Stimulated activated CD4-positive, alpha-beta T cell treated with anti-CD3 and anti-CD28 coated beads, Interleukin-12 subunit alpha, Interleukin-12 subunit beta, amount 100 ng/mL, for 24 hours (primary cell): Measurements from ENCODE around the gene HAUS8.
A peak's percentile ranks its signal among the peaks of the same experiment; 100 is the strongest.
"Not testable (repeated sequence)": the region's sequence is repeated elsewhere in the genome, so short reads cannot be mapped to it uniquely, and the experiment has no call there.

Source experiments
- DNase-seq, 2 experiments: peaks; one replicate each; pipeline ENCODE4 v3.0.0-alpha.2; 2020; ENCODE audit warnings: low read depth in 2 of 2

The HAUS8 gene

GRCh38 chr19:17075035-17075863 lies at the start of gene HAUS8, which contains the start of gene MYO9B:
HAUS8 (minus strand) TSS chr19:17075452; CDS start chr19:17075422, 30 bp downstream.
MYO9B (plus strand) TSS chr19:17075777; CDS start chr19:17101718, 25,941 bp downstream.
- peak; percentile 99 to 100 for DNase-seq

DNA sequence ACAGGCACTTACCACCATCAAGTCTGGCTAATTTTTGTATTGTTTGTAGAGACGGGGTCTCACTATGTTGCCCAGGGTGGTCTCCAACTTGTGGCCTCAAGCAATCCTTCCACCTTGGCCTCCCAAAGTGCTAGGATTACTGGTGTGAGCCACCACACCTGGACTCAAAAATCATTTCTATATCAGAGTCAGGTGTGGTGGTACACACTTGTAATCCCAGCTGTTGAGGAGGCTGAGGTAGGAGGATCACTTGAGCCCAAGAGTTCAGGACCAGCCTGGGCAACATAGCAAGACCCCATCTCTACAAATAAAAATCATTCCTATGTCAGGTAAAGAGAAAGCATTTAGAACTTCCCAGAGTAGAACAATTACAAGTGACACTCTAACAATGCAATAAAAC lies 48.8 kb upstream of the HAUS8 start:
- no peak for DNase-seq

DNA sequence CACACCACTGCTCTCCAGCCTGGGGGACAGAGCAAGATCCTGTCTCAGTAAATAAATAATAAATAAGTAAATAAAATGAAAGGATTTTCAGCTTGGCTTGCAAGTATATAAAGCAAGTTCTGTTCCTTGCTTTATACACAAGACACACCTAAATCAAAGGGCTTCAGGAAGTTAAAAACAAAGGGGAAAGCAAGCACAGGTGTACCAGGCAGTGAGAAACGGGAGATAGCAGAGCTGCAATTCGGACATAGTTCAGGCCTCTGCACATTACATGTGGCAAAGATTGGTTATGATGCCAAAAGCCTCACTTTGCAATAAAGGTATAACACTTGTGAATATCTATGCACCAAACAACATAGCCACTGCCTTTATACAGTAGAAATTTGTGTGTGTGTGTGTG lies 47.8 kb upstream of the HAUS8 start:
- DNase-seq, result no peak

DNA sequence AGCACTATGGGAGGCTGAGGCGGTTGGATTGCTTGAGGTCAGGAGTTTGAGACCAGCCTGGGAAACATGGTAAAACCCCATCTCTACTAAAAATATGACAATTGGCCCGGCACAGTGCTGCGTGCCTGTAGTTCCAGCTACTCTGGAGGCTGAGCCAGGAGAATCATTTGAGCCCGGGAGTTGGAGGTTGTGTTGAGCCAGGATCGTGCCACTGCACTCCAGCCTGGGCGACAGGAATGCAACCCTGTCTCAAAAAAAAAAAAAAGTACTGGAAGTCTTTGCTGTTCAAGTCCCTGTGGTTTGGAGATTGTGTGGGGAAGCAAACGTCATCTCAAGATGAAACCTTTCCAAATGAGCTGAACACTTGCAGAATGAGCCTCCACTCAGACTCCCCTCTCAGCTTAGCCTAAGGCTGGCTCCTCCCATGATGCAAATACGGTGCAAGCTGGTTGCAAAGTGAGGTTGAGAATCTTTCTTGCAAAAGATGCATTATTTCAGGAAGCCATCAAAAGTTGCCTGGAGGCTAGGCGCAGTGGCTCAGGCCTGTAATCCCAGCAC lies 46.6 kb upstream of the HAUS8 start:
- no peak for DNase-seq

DNA sequence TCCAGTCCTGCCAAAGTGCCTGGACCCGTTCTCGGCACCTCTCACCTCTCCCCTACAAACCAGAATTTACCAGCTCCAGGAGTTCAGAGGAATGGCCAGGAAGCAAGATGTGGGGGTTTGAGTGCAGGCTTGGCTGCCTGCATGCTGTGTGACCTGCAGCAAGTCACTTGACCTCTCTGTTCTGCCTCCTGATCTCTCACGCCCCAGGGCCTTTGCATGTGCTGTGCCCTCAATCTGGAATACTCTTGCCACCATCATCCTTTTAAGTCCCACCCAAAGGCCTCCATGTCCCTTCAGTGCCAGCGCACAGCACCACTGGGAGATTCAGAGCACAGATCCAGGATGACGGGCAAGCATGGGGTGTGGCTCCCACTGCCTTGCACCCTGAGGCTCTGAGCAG lies 43.7 kb upstream of the HAUS8 start:
- DNase-seq, result no peak

DNA sequence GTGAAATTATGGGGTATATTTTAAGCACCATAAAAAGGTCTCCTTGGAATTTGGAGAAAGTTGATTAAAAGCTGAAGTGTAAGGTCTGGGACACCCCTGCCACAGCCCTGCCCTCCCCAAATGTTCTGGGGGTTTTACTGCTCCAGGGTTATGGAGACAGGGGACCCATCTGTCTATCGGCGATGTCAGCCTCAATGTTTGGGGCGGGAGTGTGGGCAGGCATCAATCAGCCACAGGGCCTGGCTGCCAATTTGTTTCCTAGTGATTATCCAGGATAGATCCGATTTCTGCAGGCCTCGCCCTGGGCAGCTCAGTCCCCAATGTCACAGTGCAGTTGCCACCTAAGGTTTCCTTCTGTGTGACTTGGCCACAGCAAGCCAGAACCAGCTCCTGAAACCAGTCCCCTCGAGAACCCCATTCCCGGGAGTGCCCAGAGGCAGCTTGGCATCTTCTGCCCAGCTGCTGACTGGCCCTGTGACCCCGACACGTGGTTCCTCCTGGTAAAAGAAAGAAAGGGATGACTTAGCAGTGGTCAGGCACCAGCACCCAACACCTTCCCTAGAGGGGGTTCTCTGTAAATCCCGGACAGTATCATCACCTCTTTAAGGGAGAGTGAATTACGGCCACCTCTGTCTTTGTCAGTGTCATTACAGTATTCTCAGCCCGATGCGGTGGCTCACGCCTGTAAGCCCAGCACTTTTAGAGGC lies 41.9 kb upstream of the HAUS8 start:
- no peak for DNase-seq

DNA sequence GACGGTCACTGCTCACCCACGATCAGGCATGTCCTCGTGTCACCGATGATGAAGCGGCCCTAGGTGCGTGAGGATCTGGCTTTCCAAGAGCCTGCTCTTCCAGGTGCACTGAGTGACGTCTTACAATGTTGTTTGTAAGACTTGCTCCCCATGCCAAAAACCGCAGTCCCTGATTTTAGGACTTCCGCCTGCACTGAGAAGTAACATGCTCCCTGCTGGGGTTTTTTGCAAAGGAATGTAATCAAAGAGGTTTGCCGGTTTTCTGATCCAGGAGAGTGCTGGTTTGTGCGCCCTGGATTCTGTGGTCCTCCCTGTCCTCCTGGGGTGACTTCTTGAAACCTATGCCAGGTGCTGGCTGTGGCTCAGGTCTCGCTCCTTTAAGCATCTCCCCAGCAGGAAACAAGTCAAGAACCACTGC lies 39.2 kb upstream of the HAUS8 start:
- DNase-seq, result no peak

GRCh38 chr19:17113127-17113785 lies 38.0 kb upstream of the HAUS8 start:
- DNase-seq, result no peak

DNA sequence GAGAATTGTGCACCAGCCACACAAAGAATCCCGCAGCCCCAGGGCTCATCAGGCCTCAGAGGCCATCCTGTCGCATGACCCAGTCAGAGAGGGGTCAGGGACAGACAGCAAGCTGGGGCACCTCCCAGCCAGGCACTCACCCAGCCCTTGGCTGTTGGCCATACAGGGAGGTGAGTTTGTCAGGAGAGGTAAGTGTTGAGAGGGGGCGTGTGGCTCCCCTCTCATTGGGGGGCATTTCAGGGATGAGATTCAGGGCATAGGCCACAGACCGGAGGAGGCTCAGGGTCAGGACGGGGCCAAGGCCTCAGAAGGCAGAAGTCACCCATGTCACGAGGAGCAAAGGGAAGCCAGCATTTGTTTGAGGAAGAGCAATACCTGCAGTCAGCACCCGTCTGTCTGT lies 37.4 kb upstream of the HAUS8 start:
- no peak for DNase-seq

DNA sequence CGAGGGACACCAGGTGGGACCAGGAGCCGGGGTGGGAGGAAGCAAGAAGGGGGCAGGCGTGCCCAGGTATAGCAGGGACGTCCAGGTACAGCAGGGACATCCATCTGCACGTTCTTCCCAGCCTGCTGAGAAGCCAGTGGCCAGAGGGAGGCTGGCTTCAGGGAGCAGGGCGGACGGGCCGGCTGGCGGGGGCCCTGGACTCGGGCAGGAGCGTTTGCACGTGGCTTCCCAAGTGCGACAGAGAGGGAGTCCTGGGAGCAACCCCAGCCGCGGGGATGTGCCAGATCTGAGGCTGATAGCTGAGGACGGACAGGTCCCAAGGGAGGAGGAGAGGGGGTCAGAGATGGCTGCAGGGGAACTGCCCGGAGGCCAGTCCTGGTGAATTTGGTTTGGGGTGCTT lies 37.0 kb upstream of the HAUS8 start:
- no peak for DNase-seq

DNA sequence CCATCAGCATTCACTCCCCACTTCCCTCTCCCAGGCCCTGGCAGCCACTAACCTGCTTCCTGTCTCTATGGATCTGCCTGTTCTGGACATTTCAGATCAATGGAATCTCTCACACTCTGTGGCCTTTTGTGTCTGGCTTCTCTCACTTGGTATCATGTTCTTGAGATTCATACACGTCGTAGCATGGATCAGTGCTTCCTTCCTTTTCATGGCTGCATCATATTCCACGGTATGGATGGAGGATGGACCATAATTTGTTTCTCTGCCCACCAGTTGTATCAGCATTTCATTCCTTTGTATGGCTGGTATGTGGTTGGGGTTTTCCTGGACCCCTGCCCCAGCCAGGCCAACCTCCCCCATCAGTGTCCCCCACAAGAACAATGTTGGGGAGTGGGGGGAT lies 36.5 kb upstream of the HAUS8 start:
- no peak for DNase-seq

- DNase-seq, result no peak
These were observed 35.3 kb upstream of the HAUS8 start for GRCh38 chr19:17110599-17110966.

GRCh38 chr19:17109962-17110598 lies 34.8 kb upstream of the HAUS8 start:
- DNase-seq, result no peak

GRCh38 chr19:17109300-17109699 lies 34.0 kb upstream of the HAUS8 start:
- no peak for DNase-seq

- no peak for DNase-seq
These were observed 33.2 kb upstream of the HAUS8 start for GRCh38 chr19:17108453-17108784.

DNA sequence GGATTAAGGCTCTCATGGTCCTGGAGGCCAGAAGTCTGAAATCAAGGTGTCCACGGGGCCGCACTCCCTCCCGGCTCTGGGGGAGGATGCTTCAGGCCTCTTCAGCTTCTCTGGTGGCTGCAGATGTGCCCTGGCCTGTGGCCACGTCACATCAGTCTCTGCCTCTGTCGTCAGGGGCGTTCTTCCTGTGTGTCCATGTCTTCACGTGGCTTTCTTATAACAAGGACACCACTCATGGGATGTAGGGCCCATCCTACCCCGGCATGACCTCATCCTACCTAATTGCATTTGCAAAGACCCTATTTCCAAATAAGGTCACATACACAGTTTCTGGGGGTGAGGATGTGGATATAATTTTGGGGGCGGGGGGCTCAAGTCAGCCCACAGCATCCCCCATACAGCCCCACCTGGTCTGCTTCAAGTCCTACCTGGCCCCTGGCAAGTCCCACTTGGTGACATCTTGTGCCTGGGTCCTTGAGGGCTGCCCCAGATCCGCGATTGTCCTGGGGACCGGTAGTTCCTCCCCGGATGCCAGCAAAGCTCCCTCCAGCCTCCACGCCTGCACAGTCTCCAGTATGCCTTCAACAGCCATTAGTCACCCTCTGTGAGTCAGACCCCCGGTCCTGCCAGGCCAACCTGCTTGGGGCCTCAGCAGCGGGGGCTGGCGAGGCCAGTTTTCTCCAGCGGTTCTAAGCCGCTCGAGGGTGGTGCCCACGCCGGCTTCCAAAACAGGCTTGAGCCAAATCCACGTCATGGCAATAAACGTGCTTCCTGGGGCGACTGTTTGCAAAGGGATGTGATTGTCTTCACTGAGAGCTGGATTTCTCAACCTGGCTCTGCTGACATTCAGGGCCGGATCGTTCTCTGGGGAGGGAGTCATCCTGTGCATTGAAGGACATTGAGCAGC lies 32.5 kb upstream of the HAUS8 start:
- DNase-seq, result no peak

DNA sequence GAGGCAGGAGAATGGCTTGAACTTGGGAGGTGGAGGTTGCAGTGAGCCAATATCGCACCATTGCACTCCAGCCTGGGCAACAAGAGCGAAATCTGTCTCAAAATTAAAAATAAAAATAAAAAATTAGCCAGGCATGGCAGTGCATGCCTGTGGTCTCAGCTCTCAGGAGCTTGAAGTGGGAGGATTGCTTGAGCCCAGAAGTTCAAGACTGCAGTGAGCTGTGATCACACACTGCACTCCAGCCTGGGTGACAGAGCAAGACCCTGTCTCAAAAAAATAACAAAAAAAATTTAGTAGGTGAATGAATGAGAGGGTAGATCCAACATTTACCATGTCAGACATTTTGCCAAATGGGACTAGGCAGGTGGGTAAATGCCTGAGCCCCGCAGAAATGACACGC lies 31.7 kb upstream of the HAUS8 start:
- DNase-seq, result not testable (repeated sequence)

- no peak for DNase-seq
These were observed 30.3 kb upstream of the HAUS8 start for GRCh38 chr19:17105556-17105955.

DNA sequence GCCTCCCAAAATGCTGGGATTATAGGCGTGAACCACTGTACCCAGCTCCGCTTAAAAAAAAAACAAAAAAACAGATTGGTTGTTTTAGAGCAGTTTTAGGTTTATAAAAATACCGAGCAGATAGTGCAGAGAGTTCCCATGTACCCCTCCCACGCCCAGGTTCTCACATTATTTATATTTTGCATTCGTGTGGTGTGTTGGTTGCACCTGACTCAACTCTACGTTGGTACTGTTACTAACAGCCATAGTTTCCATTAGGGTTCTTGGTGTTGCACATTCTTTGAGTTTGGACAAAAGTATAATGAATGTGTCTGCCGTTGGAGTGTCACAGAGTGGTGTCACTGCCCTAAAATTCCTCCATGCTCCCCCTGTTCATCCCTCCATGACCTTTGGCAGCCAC lies 29.4 kb upstream of the HAUS8 start:
- no peak for DNase-seq

DNA sequence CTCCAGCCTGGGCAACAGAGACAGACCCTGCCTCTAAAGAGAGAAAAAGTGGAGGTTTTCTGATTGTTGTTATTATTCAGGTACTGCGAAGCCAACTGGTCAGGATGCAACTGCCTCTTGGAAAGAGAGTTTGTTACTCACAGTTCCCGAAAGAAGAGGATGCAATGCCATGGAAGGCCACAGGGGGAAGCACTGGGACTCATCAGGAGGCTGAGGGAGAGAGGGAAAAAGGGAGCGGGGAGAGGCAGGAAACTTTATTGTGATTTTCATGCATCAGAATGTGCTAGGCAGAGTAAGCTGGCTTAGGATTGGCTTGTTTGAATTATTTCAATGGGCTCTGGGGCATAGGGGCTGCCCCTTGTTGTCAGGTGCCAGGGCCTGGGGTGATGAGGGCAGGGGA lies 27.9 kb upstream of the HAUS8 start:
- DNase-seq, result peak in 1 of 2 experiments; percentile 23
